Osteocyte (in vitro differentiated cells): Measurements from ENCODE around the gene PEPD. TPM values are rescaled to one million over a fixed set of nuclear protein-coding genes. Genes with fewer than 3 reads are reported as not detected.

Source experiments
- DNase-seq: peaks from one replicate; pipeline ENCODE4 v3.0.0; 2021; ENCODE audit warnings: mixed read lengths; ENCODE audit not compliant: unreplicated experiment; ENCODE audit errors: extremely low spot score
- H3K27ac Mint-ChIP-seq: one replicate; pipeline ENCODE4 v1.8.0; 2021; ENCODE audit warnings: mild to moderate bottlenecking, mixed read lengths; ENCODE audit not compliant: unreplicated experiment
- H3K27me3 Mint-ChIP-seq: one replicate; pipeline ENCODE4 v1.8.0; 2021; ENCODE audit warnings: mixed read lengths; ENCODE audit not compliant: unreplicated experiment
- H3K36me3 Mint-ChIP-seq: one replicate; pipeline ENCODE4 v1.8.0; 2021; ENCODE audit warnings: mixed read lengths; ENCODE audit not compliant: unreplicated experiment
- H3K4me1 Mint-ChIP-seq: one replicate; pipeline ENCODE4 v1.8.0; 2021; ENCODE audit warnings: mixed read lengths; ENCODE audit not compliant: unreplicated experiment
- H3K4me3 Mint-ChIP-seq: one replicate; pipeline ENCODE4 v1.8.0; 2021; ENCODE audit warnings: mild to moderate bottlenecking, moderate library complexity, mixed read lengths; ENCODE audit not compliant: unreplicated experiment
- H3K9me3 Mint-ChIP-seq: one replicate; pipeline ENCODE4 v1.8.0; 2021; ENCODE audit warnings: mixed read lengths; ENCODE audit not compliant: unreplicated experiment
- total RNA-seq: library from RNA; stranded (reverse); gene quantifications from 2 replicates; pipeline ENCODE4 v1.2.1, GENCODE V29; 2021
- TF ChIP-seq, protein P1 (sequence below): fragments of 200-600 bp; sonication (generic); IDR thresholded peaks from 2 replicates; pipeline ENCODE4 v1.5.0; 2021; ENCODE audit warnings: antibody characterized with exemption, mild to moderate bottlenecking, moderate library complexity

The PEPD gene
- total RNA-seq, 1 donor from 2014 or later, result 106 TPM

DNA sequence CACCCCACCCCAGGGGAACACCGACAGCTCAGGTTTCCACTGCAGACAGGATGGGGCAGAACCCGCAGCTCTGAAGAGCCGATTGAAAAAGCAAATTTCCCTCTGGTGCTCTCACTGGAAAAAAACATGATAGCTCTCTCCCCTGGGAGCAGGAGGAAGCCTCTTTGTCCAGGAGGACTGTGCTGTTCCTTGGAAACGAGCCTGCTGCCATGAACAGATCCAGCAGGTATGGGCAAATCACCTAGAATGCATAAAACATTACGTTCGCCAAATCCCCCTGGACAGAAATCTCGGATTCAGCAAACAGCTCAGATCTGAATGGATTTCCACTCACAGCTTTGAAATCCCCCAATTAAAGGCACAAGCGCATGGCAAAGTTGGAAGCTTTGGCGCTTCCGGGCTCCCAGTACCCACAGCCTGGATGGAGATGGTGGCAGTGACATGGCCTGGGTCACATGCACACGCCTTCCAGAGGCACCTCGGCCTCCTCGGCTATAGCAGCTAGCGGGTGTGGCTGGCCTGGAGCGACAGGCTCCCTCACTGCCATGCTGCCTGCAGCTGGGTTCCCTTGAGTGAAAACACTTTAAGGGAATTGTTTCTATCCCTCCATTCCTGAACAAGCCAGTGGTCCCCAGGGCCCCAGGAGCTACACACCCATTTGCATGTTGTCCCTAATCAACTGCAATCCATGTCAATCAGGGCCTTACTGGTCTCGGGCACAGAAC, 89.0 kb downstream of the PEPD start:
- no peak for DNase-seq
- no peak overlapping the region for H3K27ac Mint-ChIP-seq
- no peaks in the 10 kb centered on the region for H3K36me3 Mint-ChIP-seq
- no peaks in the 10 kb centered on the region for H3K9me3 Mint-ChIP-seq
- H3K4me3 Mint-ChIP-seq, result no peak overlapping the region
- H3K4me1 Mint-ChIP-seq, result peaks cover 23% of the 10 kb centered on the region
- TF ChIP-seq, protein P1, sequence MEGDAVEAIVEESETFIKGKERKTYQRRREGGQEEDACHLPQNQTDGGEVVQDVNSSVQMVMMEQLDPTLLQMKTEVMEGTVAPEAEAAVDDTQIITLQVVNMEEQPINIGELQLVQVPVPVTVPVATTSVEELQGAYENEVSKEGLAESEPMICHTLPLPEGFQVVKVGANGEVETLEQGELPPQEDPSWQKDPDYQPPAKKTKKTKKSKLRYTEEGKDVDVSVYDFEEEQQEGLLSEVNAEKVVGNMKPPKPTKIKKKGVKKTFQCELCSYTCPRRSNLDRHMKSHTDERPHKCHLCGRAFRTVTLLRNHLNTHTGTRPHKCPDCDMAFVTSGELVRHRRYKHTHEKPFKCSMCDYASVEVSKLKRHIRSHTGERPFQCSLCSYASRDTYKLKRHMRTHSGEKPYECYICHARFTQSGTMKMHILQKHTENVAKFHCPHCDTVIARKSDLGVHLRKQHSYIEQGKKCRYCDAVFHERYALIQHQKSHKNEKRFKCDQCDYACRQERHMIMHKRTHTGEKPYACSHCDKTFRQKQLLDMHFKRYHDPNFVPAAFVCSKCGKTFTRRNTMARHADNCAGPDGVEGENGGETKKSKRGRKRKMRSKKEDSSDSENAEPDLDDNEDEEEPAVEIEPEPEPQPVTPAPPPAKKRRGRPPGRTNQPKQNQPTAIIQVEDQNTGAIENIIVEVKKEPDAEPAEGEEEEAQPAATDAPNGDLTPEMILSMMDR, result no peak
- H3K27me3 Mint-ChIP-seq, result peaks cover 3% of the 10 kb centered on the region

DNA sequence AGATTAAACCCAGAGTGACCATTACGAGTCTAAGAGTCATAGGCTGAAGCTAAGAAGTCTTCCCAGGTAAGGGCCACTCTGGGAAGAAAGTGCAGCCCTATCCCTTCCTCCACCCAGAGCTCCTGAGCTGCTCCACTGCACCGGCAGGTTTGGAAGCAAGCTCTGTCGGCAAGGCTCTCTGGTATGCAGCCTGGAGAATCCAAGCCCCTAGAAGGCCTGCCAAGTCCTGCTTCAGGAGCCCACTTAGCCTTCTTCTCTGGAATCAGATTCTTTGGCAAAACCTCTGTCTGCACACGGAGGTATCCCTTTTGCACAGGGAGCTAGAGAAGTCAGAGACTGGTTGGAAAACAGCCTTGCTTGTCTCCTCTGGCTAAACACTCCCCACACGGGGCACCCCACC, 89.6 kb downstream of the PEPD start:
- no peak for DNase-seq
- Mint-ChIP-seq H3K9me3 (no peaks in the 10 kb centered on the region), H3K27me3 (peaks cover 3% of the 10 kb centered on the region), H3K4me1 (peaks cover 20% of the 10 kb centered on the region), H3K36me3 (no peaks in the 10 kb centered on the region), H3K27ac (no peak overlapping the region), H3K4me3 (no peak overlapping the region)
- TF ChIP-seq, protein P1, result no peak

DNA sequence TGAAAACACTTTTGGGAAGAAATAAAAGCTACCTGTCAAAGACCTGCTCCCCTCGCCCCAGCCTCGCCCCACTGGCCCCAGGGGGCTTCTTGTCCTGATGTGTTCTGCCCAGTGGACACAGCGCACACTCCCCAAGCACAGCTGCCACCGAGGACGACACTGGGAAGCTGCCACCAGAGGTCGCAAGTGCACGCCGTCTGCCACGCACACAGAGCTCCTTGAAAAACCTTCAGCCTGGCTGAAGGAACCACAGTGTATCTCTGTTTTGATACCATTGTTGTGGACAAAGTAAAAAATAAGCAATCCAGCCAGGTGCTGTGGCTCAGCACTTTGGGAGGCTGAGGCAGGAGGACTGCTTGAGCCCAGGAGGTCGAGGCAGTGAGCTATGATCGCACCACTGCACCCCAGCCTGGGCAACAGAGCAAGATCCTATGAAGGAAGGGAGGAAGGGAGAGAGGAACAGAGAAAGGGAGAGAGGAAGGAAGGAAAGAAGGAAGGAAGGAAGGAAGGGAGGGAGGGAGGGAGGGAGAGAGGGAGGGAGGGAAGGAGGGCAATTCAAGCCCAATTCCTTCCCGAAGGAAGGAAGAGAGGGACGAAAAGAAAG, 90.8 kb downstream of the PEPD start:
- Mint-ChIP-seq H3K27me3 (peaks cover 3% of the 10 kb centered on the region), H3K4me3 (no peak overlapping the region), H3K9me3 (no peaks in the 10 kb centered on the region), H3K27ac (no peak overlapping the region), H3K4me1 (peaks cover 20% of the 10 kb centered on the region), H3K36me3 (no peaks in the 10 kb centered on the region)
- TF ChIP-seq, protein P1, result peak; percentile 82
- DNase-seq, result no peak

DNA sequence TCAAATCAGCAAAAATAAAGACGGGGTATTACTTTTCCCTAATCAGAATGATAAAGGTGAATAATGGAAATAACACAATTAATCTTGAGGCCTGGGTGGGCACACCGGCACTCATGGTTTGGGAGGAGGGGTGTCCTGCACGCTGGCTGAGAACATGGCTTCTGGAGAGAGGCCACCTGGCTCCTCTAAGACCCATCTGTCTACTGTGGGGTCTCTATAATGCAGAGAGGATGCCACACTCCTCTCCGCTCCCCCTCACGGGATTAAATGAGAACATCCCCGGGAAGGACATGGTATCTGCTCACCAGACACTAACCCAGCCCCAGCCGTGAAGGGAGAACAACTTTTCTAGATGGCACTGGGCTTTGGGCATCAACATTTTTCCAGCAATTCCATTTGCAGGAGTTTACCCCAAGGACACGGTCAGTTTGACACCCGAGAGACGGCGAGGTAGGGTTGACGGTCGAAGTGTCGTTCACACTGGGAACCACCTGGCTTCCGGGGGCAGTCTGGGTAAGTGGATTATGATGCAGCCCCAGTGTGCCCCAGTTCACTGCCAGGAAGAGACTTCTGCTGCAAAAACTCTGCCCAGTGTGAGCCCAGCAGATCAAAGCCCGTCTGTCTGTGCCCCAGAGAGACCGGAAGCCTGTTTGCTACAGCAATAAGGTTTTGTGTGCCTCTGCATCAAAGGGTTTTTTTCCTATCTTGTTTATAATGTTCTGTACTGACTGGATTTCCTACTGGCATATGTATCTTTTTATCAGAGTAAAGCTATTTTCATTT, 91.5 kb downstream of the PEPD start:
- DNase-seq, result no peak
- no peak overlapping the region for H3K27ac Mint-ChIP-seq
- TF ChIP-seq, protein P1, result no peak
- peaks cover 3% of the 10 kb centered on the region for H3K27me3 Mint-ChIP-seq
- no peak overlapping the region for H3K4me3 Mint-ChIP-seq
- no peaks in the 10 kb centered on the region for H3K9me3 Mint-ChIP-seq
- no peaks in the 10 kb centered on the region for H3K36me3 Mint-ChIP-seq
- H3K4me1 Mint-ChIP-seq, result peaks cover 19% of the 10 kb centered on the region

DNA sequence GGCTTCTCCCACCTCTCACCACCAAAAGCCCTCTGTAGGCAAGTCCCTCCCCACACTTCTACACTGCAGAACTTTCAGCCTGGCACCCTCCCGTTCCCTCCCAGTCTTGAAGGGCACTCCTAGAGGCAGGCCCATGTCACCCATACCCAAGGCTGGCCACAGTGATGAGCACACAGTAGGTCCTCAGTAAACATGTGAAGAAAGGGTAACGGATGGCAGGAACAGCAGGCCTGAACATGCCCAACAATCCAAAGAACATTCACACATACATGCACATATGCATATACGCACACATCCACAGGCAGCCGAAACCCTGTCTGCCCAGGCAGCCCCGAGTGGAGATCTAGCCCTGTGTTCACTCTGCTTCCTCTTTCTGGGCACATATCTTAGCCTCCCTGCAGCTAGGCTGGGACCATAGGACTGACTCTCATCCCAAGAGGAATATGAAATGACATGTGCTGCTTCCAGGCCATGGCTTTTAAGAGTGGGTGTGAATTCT, 92.9 kb downstream of the PEPD start:
- DNase-seq, result no peak
- Mint-ChIP-seq H3K4me1 (peaks cover 12% of the 10 kb centered on the region), H3K4me3 (no peak overlapping the region), H3K27me3 (peaks cover 3% of the 10 kb centered on the region), H3K9me3 (no peaks in the 10 kb centered on the region), H3K36me3 (no peaks in the 10 kb centered on the region), H3K27ac (no peak overlapping the region)
- TF ChIP-seq, protein P1, result no peak
